GDM1 (cell line): ENCODE results near the gene GPR151.

Experiments used
- DNase-seq: peaks from one replicate; lab custom pipeline; 2025; lab: John Stamatoyannopoulos, UW

The GPR151 gene

DNA sequence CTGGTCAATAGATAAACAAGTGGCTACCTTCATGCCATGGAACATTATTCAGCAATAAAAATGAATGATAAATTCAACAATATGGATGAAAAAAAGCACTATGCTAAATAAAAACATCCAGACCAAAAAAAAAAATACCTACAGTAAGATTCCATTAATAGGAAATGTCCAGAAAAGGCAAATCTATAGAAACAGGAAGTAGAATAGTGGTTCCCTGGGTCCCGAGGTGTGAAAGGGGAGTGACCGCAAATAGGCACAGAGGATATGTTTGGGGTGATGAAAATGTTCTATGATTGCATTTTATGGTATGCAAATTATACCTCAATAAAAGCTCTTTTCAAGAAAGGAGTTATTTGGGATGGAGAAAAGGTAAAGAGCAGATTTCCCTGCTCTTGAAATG, 3.6 kb upstream of the GPR151 start:
- no peak for DNase-seq

DNA sequence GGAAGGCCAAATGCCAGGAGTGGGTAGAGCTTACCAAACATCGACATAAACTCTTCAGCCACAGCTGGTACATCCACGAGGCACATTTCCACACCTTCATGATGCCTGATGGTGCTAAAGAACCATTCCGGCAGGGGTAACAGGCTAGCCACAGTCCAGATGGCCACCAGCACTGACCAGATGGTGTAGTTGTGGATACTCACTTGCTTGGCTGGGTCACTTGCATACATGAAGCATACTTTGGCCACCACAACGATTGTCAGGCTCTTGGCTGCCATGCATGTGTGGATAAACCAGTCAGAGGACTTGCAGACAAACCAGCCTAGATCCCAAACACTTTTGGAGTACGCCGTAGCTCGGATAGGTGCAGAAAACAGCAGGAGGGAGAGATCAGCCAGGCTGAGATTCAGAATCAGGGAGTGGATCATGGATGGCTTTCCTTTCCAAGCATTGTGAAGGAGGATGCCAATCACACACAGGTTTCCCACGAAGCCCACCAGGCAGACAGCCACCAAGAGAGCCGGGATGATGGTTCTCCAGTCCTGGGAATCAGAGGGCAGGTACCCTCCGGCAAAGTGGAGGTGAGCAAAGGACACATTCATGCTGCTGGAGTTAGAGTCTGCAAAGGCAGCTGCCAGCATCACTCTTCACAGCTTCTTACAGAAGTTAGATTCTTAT, 378 bp downstream of the GPR151 start:
- DNase-seq = no peak

DNA sequence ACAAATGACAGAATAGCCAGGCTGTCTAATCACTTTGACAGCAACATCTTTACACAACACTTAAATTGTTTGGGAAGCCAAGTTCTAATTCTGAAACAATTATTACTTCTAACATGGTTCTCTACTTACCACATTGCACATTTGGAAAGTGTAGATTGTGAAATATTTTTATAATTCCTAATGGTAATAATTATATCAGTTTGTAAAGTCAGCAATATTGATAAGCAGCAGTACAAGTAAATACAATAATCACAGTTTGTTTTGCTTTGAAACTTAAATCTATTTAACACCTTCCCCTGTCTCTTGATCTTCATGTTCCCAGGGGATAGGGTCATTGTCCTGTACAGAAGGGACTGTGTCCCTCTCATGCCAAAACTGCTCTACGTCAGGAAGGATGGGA, 1.4 kb downstream of the GPR151 start:
- no peak for DNase-seq

DNA sequence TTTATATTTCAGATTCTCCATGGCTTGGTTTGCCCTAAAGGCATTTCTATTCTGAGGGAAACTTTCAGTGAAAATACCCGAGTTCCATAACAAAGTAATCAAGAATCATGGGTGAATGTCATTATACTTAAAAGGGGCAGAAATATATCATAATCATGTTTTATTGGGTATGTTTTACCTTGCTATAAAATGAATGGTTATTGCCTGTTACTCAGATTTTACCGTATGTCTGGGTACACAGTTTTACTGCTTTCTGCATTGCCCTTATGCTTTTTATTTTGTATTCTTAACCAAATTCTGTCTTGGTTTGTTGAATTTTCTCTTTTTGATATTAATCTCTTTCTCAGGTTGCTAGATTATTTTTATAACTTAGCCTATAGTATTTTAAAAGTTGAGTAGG, 2.5 kb downstream of the GPR151 start:
- no peak for DNase-seq

DNA sequence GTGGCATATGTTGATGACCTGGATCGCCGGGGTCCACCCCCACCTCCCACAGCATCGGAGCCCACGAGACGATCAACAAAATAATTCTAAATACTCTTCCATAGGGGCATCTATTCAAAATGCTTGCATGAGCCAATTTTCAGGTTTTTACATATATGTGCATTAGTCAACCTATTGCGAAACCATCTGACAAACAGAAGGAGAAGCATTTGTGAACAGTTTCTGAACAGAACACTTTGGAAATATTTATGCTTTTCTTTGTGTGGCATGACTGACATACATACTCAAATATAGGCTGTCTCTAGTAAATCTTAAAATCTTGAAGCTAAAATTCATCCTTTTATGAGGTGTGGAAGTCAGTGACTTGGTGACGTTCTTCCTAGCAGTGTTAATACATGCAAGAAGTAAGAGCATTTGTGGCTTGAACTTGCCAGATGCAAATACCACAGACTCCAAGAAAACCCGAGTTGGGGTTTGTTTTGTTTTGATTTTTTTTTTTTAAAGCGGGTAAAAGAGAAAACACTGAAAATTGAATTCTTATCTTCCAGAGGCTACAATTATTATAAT, 5.3 kb downstream of the GPR151 start:
- no peak for DNase-seq

DNA sequence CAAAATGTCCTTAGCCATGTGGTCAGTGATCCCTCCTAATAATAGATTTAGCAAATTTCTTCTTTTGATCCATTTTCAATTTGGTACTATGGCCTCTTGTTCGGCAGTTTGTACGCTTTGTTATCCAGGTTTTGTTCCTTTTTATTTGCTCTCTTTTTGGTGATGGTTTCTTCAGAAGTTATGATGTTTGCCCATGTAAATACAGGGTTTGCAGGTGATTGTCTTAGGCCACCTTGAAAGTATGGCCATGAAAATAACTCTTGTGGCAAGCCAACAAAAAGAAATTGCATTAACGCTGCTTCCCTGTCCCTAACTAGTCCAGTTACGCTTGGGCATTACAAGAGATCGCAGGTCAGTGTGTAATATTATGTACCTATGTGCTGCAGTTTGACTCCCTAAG, 8.6 kb downstream of the GPR151 start:
- DNase-seq = no peak

DNA sequence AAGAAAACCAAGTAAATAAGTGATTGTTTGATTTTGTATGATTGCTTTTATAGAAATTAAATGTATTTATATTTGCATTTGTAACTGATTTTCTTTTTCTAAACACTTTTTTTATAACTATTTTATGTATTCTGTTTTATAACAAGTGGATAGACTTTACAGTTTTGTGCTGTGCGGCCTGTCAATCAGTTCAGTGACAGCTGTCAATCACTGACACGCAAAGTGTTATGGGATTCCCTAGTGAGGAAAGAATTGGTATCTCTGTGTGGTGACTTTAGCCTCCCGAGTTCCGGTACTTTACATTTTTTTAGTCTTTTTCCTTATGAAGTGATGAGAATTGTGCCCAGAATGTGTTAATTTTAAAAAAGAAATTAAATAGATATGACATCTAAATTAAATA, 16.3 kb downstream of the GPR151 start:
- no peak for DNase-seq

DNA sequence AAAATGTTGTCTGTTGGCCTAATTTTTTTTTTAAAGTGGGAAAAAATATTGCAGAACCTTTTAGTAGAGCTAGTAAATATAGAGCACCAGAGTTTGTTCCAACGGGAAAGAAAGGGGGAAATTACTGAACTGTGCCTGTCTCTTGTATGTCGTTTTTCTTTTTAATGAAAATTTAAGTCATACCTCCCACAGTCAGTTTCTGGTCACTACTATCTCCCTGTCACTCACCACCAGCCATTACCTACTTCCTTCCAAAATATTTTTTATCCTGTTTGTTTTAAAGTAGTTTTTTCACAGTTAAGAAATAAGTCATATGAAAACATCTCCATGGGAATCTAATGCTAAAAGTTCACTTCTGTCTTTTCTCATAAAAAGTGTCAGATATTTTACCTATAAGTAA, 21.3 kb downstream of the GPR151 start:
- DNase-seq = no peak

DNA sequence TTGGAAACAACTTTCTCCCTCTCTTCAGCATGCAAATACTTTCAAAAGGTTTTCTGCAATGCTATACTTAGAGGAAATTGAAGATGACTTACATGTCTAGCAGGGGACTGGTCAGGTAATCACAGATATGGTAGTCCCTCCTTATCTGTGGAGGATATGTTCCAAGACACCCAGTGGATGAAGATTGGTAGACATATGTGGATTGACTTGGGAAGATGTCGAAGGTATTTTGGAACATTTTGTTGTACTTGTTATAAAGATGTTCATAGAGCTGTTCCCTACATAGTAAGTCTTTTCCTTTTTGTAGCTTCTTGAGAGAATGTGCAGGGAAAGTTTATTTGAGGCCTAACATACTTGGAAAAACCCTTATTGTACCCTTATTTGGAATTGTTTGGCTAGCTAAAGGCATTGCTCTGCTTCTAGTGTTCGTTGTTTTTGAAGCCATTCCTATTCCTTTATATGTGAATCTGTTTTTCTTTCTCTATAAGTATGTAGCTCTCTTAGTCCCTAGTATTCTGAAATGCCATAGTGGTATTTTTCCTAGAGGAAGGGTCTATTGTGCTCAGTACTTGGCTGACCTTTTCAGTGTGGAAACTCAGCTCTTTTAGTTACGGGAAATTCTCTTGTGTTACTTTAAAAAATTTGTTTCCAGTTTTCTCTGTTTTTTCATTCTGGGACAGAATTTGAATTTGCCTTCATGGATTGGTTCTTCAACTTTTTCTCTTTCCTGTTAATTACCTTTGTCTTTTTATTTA, 25.7 kb downstream of the GPR151 start:
- no peak for DNase-seq

DNA sequence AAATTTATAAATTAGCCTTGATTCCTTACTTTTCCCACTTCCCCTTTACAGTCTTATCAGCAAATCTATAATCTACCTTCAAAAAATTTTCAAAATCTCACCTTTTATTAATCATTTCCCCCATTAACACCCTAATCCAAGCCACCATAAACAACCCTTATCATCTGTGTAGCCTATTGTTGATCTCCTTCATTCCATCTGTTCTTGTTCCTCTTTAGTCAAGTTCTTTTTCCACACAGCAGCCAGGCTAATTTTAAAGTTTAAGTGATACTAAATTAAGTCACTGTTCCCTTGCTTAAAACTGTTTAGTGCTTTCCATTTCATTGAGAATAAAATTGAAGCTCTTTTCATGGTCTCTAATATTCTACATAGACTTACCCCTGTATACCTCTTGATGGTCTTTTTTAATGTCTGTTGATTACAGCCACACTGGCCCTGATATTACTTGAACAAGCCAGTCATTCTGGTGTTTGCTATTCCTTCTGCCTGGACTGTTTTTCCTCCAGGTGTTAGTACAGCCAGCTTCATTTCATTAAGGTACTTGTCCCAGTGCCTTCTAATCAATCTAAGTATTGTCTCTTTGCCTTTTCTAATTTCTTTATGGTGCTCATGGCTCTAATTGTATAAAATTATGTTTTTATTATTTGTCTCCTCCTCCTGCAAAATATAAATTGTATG, 31.1 kb downstream of the GPR151 start:
- no peak for DNase-seq

DNA sequence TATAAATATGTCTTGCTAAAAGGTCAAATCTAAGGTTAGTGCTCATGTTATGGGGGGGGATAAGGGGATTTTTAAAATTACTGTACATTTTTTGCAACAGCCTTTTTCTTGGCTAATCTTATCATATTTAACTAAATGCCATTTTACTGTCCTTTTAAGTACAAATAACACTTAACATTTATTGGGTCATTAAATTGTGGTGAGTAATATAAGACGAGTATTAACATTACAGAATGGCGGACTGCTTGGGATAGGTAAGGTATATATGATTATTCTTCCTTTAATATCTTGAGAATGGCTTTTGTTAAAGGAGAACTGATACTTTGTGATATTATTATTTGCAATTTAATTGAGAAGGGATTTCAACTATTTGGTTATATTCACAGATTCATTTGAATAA, 33.2 kb downstream of the GPR151 start:
- no peak for DNase-seq

DNA sequence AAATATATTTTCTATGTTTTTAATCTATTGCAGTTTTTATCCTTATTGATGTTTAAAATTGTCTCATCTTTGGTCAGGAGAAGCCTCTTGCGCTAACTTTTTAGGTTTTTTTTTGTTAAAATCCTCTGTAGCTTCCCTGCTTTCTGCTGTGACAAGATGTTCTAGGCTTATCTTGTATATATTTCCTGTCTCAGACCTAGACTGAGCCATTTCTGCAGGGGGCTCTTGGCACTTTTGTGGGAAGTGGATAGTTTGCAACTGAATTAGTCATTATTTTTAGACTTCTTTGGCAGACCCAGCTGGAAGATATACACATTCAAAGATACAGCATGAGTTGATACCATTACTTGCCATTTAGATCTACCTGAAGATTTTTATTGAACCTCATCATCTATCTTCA, 40.1 kb downstream of the GPR151 start:
- no peak for DNase-seq

DNA sequence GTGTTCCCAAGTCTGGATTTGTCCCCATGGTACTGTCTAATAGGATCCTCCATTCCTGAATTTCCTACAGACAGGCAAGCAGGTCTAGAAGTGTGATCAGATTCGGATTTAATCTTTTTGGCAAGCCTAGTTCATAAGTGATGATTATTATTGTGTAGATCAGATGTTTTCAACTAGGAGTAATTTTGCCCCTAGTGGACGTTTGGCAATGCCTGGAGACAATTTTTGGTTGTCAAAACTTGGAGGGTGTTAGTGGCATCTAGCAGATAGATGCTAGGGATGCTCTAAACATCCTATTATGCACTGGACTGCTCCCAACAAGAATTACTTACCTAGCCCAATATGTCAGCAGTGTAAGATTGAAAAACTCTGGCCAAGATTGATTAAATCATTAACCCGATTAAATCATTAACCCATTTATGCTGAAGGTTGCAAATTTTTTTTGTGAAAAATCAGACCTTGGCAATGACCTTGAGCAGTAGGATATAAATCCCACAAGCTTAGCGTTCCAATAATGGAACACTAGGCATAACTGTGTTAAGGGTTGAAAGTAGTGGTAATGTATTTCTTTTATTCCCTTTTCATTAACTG, 40.7 kb downstream of the GPR151 start:
- no peak for DNase-seq

DNA sequence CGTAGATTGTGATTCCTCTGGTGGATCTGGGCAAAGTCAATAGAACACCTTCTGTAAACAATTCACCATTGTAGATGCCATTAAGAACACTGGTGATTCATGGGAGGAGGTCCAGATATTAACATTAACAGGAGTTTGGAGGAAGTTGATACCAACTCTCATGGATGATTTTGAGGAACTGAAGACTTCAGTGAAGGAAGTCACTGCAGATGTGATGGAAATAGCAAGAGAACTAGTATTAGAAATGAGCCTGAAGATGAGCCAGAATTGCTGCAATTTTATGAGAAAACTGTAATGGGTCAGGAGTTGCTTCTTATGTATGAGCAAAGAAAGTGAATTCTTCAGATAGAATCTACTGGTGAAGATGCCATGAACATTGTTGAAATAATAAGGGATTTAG, 41.9 kb downstream of the GPR151 start:
- DNase-seq = peak; percentile 2

DNA sequence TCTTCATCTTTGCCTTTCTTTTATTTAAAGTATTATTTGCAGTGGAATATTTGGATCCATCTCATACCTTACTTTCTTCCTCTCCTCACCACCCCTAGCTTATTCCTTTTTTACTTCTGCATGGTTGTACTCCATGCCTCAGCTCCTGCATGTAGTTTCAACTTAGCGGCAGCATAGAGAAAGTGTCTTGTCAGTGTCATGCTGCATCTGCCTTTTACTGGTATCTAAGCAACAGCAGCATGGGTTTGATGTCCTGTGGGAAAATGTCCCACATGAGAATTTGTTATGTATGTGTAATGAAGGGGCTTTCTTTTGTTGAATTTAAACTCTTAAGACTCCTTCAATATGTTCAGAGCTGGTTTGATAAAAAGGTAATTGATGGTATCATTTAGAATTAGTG, 48.2 kb downstream of the GPR151 start:
- DNase-seq = no peak

DNA sequence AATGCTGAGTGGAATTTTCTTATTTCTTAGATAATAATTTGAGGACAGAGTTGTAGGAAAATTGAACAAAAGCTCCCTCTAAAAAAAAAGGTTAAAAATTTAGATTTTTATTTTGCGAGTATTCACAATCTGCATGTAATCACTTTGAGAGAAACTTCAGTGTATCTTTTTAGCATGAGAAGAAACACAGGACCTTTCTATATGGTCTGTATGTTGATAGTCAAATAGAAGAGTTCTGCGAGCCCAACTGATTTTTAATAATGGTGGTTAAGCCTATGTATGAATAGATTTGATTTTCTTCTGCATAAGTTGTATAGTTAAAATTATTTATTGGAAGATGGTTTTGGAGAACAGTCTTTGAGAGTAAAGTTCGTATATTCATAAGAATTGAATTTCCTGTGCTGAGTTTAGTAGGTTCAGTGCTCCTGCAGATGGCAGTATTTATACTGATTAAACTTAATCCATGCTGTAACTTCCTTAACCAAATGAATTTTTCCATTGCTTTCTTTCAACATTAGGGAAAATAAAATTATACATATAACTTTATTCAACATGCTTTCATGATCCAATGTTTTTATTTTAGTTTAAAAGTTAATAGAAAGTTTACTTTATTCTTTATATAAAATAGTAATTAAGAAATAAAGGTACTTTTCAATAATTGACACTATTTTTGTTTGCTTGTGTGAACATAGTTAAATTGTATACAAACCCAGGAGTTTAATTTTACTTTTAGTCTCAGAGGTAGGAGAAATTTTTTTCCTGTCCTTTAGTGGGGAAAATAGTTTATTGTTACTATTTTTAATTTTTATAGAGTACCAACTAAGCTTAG, 49.3 kb downstream of the GPR151 start:
- DNase-seq = no peak

DNA sequence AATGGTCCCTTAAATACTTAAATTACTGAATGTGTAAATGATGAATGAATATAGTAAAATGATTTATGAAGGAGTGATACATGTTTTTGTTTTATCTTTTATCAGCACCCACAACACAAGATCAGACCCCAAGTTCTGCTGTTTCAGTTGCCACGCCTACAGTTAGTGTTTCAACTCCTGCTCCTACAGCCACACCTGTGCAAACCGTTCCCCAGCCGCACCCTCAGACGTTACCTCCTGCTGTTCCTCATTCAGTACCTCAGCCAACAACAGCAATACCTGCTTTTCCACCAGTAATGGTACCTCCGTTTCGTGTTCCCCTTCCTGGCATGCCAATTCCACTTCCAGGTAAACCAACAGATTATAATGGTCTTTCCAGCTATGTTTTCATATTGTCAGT, 52.5 kb downstream of the GPR151 start:
- no peak for DNase-seq
